Endothelial cell of hepatic sinusoid (primary cell): ENCODE measurements around the gene CKAP5.

Experiments used
- in situ Hi-C: cut with HindIII; loops from 2 replicates; pipeline ENCODE4 v1.10.0; 2017; ENCODE audit warnings: low sequenced_read_pairs

CKAP5 gene

DNA sequence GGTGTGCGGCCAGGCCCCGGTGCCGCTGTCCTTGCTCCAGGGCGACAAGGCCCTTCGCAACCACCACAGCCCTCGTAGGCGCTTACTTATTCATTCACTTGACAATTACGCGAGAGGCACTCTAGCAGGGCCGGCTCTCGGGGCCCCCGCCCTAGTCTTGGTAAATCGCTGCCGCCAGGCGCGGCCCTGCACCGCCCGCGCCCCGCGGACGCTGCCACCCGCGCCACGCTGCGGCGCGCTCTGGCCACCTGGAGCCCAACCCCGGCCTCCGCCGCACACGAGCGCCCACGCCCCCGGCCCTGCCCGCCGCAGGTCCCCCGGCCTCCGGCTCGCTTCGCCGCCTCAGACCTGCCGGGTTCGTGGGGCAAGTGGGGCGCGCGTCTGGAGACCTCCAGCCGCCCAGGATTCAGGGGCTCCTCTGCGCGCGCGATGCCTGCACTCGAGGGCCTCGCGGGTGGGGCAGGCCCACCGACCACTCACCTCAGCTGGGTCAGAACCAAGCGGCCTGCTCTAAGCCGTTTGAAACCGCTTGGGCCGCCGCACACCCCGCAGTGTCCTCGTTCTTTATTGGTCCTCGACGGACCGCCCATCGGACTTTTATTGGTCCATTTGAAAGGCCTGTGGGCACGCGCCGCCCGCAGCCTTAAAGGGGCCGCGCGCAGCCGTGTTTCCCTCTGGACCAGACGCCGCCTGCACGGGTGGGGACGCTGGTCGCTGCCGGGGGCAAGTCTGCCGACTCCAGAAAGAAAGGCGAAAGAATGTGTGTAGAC is at the start of gene CKAP5:
Gene CKAP5, minus strand, starts transcription at position 541 of the 770 bp plus-strand sequence. CDS start 25,049 bp downstream, outside the sequence.
- in situ Hi-C loops: no loop called here

DNA sequence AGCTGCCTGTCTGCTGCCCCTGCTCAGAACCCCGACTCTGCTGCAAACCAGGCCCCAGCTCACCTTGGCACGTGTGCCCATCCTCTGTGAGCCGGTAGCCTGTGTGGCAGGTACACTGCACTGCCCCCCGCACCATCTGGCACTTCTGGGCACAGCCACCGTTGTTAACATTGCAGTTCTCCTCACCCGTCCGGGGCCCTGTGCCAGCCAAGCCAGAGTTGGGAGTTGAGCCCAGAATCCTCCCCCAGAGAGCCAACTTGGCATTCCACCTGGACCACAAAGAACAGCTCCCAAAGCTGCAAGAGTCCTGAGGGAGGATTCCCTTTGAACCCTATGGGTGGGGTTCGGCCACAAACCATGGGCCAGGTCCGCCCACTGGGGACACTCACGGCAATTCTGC is 49.7 kb upstream of the CKAP5 start:
- in situ Hi-C loops: no loop called here

DNA sequence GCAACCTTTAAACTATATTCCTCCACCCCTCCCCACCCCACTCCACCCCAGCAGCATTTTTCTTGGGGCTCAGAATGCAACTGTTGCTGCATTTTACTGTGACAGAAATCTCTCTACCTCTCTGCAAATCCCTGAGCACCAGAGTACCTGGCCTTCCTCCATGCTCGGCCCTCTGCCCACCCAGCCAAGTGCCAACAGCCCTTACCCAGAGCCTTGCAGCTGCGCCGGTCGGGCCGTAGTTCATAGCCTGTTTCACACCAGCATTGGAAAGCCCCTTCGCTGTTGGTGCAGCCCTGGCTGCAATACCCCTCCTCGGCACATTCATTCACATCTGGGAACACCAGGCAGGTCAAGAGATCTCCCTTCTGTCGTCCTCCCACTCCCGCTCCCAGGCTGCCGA is 48.9 kb upstream of the CKAP5 start:
- in situ Hi-C loops: no loop called here

DNA sequence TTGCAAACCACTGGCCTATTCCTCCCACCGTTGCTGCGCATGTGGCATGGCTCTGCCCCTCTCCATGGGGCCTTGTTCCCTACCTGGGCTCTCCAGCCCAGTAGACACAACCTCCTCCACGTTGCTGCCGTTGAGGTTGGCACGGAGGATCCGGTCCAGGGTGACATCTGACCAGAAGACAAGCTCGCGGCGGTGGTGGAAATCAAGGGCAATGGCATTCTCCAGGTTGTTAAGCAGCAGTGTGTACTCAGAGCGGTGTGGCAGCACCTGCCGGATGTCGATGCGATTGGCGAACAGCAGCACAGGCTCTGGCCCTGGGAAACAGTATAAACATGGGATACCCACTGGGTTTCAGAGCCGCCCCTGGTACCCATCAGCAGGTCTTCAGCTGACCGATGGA is 48.4 kb upstream of the CKAP5 start:
- in situ Hi-C loops: no loop called here

DNA sequence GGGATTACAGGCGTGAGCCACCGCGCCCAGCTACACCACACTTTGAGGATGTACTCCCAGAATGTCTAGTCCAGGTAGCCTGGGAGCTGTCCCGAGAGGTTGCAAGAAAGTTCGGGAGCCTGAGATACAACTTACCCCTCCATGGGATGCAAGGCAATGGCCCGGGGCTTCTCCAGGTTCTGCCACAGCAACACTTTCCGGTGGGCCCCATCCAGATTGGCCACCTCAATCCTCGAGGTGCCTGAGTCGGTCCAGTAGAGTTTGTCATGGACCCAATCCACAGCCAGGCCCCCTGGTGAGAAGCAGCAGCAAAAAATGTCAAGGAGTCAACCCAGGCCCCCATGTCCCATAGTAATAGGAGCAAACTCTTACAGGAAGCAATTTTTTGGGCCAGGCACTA is 46.8 kb upstream of the CKAP5 start:
- in situ Hi-C loops: no loop called here

DNA sequence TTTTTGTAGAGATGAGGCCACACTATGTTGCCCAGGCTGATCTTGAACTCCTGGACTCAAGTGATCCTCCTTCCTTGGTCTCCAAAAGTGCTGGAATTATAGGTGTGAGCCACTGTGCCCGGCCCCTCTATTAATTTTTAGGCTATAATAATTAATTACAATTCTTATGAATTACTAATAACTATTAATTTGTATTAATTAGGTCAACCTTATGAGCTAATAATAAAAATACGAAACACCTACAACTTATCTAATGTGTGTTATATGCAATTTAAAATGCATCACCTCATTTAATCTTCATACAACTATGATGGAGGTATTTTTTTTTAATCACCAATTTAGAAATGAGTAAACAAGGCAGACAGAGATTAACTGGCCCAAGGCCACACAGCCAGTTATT is 46.0 kb upstream of the CKAP5 start:
- in situ Hi-C loops: no loop called here

DNA sequence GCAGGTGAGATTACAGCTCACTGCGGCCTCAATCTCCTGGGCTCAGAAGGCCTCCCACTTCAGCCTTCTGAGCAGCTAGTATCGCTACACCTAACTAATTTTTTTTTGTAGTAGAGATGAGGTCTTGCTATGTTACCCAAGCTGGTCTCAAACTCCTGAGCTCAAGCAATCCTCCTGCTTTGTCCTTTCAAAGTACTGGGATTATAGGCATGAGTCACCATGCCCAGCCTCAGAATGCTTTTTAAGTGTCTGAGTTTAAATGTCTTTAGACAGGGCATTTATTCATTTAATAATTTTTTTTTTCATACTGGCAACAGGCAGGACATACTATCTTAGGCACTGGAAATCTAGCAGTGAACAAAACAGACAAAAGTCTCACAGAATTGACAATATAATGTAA is 44.6 kb upstream of the CKAP5 start:
- in situ Hi-C loops: no loop called here

DNA sequence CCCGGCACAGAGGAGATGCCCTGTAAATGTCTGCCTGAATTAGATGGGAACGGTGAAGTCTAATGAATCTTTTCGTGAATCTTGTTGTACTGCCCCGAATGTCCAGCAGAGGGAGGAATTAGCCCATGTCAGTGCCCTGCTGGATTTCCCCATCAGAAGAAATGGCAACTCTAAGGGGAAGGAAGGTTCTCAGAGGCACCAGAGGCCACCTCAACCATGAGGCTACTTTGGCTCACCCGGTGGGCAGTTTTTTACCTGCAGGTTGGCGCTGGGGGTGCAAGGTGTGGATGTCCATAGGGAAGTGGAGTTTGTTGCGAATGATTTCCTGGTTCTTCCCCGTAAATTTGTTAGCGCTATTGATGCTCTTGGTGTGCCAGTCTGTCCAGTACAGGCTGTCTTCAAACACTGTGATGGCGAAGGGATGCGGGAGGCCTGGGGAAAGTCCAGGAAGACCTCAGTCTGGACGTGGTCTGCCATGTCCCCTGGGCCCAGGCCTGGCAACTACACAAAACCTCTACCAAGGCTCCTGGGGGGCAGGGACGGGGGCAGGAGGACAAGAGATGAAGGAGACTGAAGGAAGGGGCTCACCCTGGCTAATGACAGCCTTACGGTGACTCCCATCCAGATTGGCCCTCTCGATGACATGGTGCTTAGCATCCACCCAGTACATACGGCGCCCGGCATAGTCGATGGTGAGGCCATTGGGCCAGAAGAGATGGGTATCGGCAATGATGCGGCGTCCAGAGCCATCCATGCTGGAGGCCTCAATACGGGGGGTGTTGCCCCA is 43.8 kb upstream of the CKAP5 start:
- in situ Hi-C loops: no loop called here

DNA sequence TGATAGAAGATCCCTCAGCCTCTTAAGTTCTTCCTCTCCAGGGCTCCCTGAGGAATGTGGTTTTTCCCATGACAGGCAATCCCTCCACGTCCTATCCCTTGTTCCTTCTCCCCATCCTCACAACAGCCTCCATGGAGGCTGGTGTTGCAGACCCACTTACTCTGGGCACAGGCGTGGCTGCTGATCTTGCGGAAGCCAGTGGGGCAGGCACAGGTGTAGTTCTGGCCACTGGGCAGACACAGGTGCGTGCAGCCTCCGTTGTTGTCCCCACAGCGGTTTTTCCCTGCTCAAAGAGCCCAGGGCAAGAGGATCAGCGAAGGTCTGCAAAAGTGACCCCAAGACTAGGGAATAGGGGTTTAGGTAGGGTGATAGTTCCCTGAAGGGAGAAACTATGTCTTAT is 43.2 kb upstream of the CKAP5 start:
- in situ Hi-C loops: no loop called here

DNA sequence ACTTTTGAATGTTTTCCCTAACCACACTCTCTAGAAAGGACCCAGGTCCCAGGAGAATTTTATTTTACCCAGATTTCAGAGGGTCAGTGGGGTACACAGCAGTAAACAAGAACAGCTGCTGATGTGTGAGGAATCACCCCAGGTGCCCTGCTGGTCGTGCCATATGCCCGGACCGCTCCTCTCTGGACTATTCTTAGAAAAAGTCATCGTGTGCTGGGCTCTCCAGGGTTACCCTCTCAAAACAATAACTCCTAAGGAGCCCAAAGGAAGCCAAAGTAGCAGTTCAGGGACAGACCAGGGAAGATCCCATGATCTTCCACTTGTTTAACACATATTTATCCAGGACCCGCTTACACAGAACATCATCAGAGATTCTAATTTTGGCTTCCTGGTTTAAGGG is 42.6 kb upstream of the CKAP5 start:
- in situ Hi-C loops: no loop called here

DNA sequence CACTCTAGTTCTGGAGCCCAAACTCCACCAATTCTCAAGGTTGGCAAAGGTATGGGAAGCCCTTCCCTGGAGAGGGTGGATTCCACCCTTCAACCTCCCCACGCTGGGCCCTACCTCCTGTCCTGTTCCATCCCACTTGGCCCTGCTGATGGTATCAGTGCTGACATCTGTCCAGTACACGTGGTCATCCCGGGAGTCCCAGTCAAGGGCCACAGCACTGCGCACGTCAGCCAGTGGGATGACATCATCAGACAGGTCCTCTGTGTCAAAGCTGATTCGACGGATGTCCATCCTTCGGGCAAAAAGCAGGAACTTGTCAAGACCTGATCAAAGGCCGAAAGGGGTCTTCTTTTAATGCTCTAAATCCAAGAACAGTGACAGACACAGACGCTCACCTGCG is 40.1 kb upstream of the CKAP5 start:
- in situ Hi-C loops: no loop called here

DNA sequence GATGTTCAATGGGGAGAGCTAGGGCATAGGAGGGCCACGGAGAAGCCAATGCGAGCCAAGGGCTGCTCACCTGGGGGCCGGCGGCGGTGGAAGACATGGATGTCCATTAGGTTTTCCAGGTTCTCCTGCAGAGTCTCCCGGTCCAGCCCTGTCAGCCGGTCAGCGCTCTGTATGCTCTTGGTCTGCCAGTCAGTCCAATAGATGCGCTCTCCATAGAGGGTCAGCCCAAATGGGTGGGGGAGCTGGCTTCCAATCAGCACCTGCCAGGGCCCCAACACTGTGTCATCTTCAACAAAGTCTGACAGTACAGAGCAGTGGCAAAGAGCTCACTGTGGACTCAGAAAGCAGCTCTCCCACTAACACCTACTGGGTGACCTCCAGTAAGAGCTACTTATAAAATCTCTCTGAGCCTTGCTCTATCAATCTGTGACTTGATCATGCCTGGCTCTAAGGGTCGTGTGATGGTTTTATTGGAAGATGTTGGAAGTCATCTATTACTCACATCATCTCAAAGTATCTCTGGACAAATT is 33.0 kb upstream of the CKAP5 start:
- in situ Hi-C loops: no loop called here

DNA sequence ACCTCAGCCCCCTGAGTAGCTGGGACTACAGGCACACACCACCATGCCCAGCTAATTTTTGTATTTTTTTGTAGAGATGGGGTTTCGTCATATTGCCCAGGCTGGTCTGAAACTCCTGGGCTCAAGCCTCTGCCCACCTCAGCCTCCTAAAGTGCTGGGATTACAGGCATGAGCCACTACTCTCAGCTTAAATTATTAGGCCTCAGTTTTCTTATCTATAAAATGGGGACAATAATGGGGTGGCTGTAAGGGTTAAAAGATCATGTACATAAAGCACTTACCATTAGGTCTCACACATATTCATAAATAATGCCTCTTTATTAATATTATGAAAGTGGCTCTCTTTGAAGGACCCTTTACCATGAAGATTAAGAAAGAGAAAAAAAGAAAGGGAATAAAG is 31.5 kb upstream of the CKAP5 start:
- in situ Hi-C loops: no loop called here

DNA sequence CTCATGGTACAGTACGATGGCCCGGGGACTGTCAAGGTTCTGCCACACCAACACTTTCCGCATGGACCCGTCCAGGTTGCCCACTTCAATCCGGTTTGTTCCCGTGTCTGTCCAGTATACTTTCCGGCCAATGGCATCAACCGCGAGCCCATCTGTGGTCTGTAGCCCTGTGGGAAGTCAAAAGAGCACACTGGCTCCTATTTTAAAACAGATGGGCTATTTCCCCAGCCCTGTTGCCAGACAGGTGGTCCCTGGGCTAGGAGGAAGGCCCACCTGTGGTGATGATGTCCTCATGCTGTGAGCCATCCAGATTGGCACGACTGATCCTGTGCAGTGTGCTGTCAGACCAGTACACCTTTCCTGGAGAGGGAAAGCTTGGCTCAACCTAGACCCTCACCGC is 30.4 kb upstream of the CKAP5 start:
- in situ Hi-C loops: no loop called here

DNA sequence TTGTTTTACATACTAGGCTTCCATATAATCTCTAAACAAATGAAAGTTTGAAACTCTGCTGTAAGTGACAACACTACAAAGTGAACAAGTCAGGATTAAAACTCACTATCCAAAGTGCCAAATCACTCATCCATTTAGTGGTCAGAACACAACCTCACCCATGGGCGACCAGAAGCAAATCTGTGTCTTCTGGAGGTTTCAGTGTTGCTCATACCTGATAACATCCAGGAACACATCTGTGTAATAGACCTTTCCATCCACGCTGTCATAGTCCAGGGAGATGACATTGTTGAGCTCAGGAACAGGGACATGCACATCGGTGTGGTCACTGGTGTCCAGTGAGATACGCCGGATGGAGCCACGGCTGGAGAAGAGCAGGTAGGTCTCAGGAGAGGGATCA is 28.5 kb upstream of the CKAP5 start:
- in situ Hi-C loops: no loop called here

DNA sequence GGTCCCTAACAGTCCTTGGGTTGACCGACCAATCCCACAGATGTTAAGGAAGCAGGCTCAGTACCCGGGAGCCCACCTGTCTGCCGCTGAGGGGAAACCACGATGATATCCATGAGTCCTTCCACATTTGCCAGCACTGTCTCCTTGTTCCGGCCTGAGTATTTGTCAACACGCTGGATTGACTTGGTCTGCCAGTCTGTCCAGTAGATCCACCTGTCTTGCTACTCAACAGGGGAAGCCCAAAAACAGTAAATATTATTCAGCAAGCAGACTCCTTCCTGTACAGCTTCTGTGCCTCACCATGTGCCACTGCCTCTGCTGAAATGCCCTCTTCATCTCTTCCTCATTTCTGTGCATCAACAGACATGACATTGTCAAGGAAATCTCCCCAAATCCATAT is 22.8 kb upstream of the CKAP5 start:
- in situ Hi-C loops: no loop called here

DNA sequence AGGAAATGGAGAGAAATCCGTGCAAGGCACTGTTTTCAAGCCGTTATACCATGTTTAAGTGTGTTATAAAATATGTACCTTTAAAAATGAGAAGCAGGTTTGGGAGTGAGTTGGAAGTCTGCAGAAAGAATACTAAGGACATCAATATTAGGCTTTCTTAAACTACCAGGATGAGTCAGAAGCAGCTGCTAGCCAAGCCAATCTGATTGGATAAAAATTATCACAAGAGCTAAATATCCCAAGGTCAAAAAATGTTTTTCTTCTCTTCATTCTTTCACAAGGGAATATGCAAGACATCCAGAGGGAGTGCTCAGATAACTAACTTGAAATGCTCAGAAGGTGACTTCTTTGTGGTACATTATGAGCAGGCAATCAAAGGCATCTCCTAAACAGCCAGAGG is 19.3 kb upstream of the CKAP5 start:
- in situ Hi-C loops: no loop called here

DNA sequence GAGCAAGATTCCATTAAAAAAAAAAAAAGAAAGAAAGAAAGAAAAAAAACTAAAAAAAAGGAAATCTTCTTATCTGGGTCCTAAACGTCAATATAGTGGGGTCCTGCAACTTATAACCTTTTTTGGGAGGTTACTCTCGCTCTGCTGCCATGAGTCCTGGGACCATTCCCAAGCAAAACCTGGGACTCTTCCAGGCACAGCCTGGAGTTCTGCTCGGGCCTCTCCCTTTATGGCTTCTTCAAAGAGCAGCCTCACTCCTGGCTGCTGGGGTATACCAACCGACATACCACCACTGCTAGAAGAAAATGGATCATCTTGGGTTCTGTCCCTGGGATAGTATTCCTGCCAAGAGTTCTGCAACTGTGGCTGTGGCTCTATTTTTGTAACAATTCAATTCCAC is 14.1 kb upstream of the CKAP5 start:
- in situ Hi-C loops: loop anchor here (5.0 kb wide), 1 partner anchor 33 kb away; no protein-coding TSS in a partner anchor

DNA sequence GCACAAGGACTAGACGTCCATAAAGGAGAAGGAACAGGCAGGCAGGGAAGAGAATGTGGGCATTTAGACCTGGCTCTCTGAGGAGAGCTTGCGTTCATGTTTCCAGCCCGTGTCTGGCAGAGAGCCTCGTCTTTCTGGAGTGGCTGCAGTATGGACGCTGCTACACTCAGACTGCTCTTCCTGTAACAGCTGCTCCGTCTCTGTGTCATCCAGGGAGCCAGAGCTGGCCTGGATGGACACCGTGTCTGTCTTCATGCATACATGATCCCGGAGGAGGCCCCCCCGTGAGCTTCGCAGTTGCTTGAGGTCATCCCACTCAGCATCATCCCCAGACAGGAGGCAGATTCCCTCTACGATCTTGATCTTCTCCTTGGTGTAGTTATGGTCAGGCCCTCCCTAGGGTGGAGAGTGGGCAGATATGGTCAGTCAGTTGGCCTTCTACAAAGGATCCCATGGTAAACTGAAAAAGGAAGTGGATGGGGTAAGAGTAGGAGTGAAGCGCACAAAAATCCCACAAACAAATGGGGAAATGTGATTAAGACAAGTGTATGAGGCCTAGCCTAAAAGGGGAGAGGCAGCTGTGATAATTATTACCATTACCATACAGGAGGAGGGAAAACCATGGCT is 13.0 kb upstream of the CKAP5 start:
- in situ Hi-C loops: no loop called here

DNA sequence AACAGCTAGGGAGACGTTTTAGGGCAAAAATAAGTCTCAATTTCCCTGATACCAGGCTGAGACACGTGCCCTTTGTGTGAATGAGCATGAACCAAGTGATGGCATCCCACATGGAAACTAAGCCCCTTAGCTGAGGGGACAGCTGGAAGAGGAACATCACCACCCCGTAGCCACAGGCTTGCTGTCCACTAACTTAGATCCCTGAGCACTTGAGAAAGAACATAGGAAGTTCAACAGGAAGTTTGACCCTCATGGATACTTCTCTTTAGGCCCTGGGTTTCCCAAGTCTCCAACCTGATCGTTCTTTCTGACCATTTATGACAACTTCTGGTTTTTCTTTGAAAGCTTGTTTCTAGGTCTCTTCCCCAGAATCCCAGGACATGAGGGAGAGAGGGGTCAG is 11.6 kb upstream of the CKAP5 start:
- in situ Hi-C loops: no loop called here

DNA sequence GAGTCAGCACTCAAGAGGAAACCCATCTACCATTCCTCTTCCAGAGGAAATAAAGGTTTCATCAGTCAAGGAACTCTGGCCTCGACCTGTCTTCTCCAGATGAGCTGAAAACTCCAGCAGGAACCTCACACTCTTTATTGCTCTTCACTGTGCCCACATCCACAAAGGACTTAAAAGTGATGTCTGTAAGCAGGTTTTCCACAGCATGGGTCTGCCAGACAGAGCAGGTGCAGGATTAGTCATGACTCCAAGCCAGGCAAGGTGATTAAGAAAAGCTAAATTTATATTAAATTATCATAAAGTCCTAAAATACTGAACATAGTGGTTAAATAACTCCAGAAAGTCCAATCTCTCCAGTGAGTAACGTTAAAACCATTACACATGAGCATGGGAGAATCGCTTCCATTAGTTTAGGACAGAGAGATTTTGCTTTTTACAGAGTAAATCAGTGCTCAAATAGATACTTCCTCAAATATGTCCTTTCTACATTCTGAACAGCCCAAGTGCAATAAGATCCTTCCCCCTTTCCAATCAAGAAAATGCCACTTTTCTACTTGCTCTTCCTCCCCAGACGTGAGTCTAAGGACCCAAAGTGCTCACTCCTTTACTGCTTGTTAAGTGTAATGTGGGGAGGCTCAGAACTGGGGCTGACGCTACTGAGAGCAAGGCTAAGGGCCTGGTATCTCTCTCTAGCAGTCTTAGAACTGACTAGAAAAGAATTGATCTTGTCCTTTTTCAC is 10.7 kb upstream of the CKAP5 start:
- in situ Hi-C loops: no loop called here
